ENCODE data around the gene DEPDC5. TPM values are rescaled to one million over a fixed set of nuclear protein-coding genes. Genes with fewer than 3 reads are reported as not detected.
A peak's percentile ranks its signal among the peaks of the same experiment; 100 is the strongest.
"Not testable (repeated sequence)": the region's sequence is repeated elsewhere in the genome, so short reads cannot be mapped to it uniquely, and the experiment has no call there.

Gene DEPDC5
- polyA plus RNA-seq, 1 donor: 6.8 TPM

- peak; percentile 72 for DNase-seq (ENCODE audit: low read depth)
Observed at GRCh38 chr22:31749636-31750364, 4.0 kb upstream of the DEPDC5 start, which contains the start of gene PRR14L. Gene PRR14L, minus strand, starts transcription at chr22:31750132. Its CDS starts 11,272 bp downstream, at chr22:31738860.

DNA sequence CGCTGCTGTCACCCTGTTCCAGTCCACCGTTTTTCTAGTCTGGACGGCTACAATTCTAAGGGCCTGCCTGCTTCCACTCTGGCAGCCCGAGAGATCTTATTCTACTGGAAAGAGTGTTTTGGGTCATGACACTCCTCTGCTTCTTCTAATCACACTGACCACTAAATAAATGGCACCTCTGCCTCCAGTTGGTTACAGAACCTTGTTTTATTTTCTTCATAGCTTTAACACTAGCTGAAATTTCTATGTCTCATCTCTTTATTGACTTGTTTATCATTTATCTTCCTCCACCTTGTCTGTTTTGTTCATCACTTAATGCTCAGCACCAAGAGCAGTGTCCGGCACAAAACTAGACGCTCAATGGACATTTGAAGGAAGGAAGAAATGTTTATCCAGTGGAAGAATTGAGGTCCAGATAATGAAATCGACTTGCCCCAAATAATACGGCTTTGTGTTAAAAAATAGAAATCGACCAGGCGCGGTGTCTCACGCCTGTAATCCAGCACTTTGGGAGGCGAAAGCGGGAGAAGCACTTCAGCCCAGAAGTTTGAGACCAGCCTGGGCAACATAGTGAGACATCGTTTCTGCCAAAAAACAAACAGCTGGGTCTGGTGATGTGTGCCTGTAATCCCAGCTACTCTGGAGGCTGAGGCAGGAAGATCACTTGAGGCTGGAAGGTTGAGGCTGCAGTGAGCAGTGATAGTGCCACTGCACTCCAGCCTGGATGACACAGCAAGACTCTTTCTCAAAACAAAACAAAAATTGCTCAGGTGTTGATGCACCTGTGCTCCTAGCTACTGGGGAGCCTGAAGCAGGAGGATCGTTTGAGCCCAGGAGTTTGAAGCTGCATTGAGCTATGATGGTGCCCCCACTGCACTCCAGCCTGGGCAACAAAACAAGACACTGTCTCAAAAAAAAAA is 3.2 kb upstream of the DEPDC5 start:
- DNase-seq (ENCODE audit: low read depth): no peak

GRCh38 chr22:31752096-31752847 is 1.5 kb upstream of the DEPDC5 start:
- no peak for DNase-seq (ENCODE audit: low read depth)

DNA sequence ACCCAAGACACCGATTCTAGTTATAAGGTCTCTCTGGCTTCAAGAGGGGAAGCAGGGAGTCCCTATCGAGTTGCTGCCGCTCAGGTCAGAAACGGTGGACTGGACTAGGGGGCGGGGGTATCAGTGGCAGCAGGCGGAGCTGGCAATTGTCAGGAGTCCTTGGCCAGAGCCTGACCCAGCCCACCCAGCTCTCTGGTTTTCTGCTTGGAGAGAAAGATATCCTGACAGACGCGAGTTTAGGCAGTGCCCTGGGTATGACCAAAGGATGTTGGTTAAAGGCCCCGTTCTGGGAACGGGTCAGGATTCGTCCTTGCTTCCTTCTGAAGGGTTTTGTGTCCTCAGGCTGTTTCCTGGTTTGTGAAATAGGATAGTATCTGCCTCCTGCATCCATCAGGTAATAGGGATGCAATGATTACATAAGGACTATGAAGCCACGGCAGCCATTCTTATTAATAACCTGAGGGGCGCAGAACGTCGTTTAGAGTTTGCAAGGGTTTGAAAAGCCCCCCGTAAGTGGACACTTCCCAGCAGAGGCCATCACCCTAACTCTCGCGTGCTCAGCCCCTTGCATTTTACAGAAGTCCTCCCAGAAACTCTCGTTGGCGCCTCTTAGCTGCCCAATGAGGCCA is 700 bp upstream of the DEPDC5 start:
- DNase-seq (ENCODE audit: low read depth): no peak

DNA sequence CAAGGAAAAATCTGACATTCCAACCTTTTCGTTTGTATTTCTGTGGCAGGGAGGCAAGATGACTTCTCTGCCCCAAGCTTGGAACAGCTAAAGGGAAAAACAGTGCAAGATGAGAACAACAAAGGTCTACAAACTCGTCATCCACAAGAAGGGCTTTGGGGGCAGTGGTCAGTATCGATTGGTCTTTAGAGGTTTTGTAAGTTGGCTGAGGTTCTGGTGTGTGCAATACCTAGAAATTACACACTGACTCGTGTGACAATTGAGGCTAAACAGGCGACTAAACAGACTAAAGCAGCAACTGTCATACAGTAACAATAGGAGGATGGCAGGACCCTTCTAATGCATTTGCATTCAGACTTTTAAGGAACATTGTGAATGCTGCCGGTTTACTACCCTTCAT is 994 bp downstream of the DEPDC5 start:
- DNase-seq (ENCODE audit: low read depth): no peak

DNA sequence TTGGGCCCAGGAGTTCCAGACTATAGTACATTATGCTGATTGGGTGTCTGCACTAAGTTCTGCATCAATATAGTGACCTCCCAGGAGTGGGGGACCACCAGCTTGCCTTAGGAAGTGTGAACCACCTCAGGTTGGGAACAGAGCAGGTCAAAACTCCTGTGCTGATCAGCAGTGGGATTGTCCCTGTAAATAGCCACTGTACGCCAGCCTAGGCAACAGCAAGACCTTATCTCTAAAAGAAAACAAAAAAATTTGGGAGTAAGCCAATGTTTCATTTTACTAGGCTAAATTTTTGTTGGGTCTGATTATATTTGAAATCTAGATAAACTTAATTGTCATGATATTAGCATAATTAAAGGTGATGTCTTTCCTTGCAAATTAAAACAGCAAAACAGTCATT is 3.4 kb downstream of the DEPDC5 start:
- DNase-seq (ENCODE audit: low read depth): no peak

DNA sequence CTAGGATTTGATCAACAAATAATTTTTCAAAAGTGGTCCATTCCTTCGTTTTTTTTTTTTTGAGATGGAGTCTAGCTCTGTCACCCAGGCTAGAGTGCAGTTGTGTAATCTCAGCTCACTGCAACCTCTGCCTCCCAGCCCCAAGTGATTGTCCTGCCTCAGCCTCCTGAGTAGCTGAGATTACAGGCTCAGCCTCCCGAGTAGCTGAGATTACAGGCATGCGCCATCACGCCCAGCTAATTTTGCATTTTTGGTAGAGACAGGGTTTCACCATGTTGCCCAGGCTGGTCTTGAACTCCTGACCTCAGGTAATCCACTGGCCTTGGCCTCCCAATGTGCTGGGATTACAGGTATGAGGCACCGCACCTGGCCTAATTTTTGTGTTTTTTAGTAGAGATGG is 5.0 kb downstream of the DEPDC5 start:
- DNase-seq (ENCODE audit: low read depth): not testable (repeated sequence)

DNA sequence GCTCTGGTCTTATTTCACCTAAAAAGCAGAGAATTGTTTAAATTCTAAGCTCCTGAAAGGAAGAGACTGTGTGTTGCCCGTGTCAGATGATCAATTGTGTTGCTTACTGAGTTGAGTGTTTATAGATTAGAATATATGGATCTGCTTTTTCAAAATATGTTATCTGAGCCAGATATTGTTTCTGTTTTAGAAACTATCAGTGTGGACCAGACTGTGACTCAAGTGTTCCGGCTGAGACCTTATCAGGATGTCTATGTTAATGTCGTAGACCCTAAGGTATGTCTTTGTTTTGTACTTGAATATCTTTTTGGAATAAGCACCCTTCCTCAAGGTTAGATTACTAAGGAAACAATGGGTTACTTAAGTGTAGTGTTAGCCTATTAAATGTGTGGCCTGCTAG is 11.0 kb downstream of the DEPDC5 start:
- DNase-seq (ENCODE audit: low read depth): no peak

DNA sequence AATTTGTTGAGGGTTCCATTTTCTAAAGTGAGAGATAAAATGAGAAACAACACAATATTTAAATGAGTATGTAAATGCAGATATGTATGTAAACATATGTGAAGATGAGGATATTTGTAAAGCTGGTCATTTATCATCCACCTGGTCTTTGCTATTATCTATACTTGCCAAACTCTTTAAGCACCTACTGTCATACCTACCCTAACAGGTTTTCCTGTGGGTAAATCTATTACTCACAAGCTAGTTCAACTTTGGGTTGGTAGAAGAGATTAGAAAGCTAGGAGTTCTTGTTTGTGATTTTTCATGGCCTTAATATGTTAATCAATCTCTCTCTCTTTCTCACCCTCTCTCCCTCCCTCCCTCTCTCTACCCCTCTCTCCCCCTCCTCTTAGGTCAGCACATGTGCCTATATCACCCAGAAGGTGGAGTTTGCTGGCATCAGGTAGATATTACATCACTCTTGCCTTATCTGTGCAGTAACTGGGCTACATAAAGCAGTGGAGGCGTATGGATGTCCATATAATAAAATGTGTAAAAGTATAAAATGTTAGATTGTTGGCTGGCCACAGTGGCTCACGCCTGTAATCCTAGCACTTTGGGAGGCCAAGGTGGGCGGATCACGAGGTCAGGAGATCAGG is 14.7 kb downstream of the DEPDC5 start:
- no peak for DNase-seq (ENCODE audit: low read depth)

GRCh38 chr22:31773416-31773815 is 19.6 kb downstream of the DEPDC5 start:
- DNase-seq (ENCODE audit: low read depth): no peak

DNA sequence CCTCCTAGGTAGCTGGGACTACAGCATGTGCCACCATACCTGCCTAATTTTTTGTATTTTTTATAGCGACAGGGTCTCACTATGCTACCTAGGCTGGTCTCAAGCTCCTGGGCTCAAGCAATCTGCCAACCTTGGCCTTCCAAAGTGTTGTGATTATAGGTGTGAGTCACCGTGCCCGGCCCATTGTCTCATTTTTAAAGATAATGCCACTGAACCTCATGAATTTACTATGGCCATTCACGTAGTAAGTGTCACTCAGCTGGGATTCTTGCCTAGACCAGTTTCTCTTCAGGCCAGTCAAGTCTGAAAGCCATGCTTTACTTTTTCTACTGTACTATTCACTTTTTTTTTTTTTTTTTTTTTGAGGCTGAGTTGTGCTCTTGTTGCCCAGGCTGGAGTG is 22.4 kb downstream of the DEPDC5 start:
- DNase-seq (ENCODE audit: low read depth): no peak

DNA sequence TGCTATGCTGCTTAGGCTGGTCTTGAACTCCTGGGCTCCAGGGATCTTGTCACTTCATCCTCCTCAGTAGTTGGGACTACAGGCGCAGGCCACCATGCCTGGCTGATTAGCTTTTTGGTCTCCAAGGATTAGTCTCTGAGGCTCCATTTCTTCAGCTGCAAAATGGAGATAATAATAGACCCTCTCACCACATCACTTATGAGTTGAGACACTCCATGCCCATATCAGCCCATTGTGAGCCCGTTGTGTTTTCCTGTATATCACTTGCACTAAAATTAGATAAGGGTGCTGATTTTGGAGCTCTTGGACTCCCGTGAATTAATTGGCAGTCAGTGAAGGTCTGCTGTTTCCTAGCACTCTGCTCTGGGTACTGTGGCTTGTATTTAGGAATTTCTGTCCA is 36.0 kb downstream of the DEPDC5 start:
- DNase-seq (ENCODE audit: low read depth): no peak

DNA sequence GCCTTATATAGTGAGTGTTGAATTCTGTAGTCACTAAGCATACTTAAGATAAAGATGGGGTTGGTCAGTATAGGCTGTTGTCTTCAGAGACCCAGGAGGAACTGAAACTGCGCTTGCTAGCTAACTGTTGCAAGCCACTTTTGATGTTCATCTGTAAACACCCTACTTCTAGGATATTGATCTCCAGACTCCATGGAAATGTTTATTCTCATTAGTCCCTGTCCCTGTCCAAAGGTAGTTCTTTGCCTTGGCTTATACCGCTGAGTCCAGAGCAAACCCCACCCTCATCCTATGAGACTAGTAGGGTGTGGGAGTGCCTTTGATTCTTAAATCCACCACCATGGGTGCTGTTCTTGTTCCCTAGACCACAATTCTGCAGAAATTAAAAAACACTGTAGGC is 36.4 kb downstream of the DEPDC5 start:
- DNase-seq (ENCODE audit: low read depth): peak; percentile 8

GRCh38 chr22:31799358-31799757 is 45.5 kb downstream of the DEPDC5 start:
- DNase-seq (ENCODE audit: low read depth): not testable (repeated sequence)

GRCh38 chr22:31800065-31800464 is 46.2 kb downstream of the DEPDC5 start:
- no peak for DNase-seq (ENCODE audit: low read depth)

GRCh38 chr22:31800861-31801260 is 47.0 kb downstream of the DEPDC5 start:
- not testable (repeated sequence) for DNase-seq (ENCODE audit: low read depth)

DNA sequence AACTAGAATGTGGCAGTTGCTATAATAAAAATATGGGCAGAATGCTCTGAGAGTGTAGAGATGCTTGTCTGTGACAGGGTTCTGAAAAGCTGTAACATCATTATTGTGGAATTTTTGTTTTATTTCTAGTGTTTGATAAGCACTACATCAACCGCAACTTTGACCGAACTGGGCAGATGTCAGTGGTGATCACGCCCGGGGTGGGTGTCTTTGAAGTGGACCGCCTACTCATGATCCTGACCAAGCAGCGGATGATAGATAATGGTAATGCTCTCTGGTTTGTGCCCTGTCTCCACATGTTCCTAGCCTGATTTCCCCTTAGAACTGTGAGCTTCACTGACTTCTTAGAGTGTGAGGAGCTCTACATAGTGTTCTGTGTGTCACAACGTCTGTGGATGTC is 48.8 kb downstream of the DEPDC5 start:
- DNase-seq (ENCODE audit: low read depth): no peak

DNA sequence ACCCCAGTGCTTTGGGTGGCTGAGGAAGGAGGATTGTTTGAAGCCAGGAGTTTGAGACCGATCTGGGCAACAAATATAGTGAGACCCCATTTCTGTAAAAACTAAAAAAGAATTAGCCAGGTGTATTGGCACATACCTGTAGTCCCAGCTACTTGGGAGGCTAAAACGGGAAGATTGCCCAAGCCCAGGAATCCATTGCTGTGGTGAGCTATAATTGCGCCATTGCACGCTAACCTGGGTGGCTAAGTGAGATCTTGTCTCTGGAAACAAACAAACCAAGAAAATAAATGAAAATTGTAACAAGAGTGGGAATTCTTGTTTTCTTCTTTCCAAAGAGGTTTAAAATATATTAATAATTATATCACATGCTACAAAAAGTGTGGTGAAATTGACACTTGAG is 52.9 kb downstream of the DEPDC5 start:
- no peak for DNase-seq (ENCODE audit: low read depth)

- DNase-seq (ENCODE audit: low read depth): no peak
Observed at GRCh38 chr22:31812977-31813605, 59.3 kb downstream of the DEPDC5 start.

DNA sequence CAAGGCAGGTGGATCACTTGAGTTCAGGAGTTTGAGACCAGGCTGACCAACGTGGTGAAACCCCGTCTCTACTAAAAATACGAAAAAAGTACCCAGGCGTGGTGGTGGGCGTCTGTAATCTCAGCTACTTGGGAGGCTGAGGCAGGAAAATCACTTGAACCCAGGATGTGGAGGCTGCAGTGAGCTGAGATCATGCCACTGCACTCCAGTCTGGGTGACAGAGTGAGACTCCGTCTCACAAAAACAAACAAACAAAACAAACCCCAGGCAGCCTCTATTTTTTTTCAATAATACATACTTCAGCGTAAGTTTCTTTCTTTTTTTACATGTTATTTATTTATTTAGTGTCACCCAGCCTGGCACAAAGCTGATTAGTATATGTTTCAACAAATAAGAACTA is 60.1 kb downstream of the DEPDC5 start:
- DNase-seq (ENCODE audit: low read depth): not testable (repeated sequence)

GRCh38 chr22:31814942-31815341 is 61.1 kb downstream of the DEPDC5 start:
- no peak for DNase-seq (ENCODE audit: low read depth)
